GM18907 (cell line): Measurements from ENCODE around the gene OVOL1.

Experiments used
- ATAC-seq: cut with Tn5 transposase; IDR thresholded peaks from one replicate; pipeline ENCODE4 v1.9.1; 2021; ENCODE audit warnings: mild to moderate bottlenecking, moderate library complexity; ENCODE audit not compliant: unreplicated experiment

Gene OVOL1

DNA sequence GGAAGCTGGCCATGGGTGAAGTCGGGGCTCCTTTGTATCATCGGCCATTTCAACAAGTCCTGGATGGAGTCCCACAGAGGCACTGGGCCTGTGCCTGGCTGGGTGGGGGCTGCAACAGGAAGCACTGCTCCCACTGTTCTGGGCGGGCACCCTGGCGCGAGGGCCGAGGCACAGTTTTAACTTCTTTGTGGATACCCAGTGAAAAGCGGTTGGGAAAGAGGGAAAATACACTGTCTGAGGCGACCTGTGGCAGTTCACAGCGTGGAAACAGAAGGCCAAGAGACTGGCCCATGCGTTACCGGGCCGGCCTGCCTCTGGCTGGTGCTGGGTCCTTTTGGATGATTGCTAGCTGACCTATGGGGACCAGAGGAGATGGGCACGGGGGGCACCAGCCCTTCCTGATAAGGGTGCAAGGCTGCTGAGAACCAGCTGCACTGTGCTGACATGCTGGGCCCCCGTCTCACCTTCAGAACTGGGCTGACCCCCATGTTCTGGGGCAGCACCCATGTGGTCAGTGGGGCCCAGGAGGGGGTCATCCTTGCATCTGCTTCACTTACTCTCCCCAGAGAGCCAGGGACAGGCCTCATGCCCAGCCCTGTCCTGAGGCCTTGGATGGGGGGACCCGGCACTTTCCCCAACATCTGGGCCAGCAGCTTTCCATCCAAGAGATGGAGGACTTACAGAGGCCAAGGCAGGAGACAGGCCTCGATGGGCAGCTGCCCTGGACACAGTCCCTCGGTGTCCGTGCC, 4.2 kb downstream of the OVOL1 start:
- no peak for ATAC-seq

- ATAC-seq = peak; percentile 89
These were observed 4.9 kb downstream of the OVOL1 start for GRCh38 chr11:65791719-65792213.

GRCh38 chr11:65792456-65792855, 5.6 kb downstream of the OVOL1 start:
- ATAC-seq = no peak

GRCh38 chr11:65793144-65793581, 6.3 kb downstream of the OVOL1 start:
- no peak for ATAC-seq

- ATAC-seq = no peak
These were observed 7.0 kb downstream of the OVOL1 start for GRCh38 chr11:65793625-65794400.

DNA sequence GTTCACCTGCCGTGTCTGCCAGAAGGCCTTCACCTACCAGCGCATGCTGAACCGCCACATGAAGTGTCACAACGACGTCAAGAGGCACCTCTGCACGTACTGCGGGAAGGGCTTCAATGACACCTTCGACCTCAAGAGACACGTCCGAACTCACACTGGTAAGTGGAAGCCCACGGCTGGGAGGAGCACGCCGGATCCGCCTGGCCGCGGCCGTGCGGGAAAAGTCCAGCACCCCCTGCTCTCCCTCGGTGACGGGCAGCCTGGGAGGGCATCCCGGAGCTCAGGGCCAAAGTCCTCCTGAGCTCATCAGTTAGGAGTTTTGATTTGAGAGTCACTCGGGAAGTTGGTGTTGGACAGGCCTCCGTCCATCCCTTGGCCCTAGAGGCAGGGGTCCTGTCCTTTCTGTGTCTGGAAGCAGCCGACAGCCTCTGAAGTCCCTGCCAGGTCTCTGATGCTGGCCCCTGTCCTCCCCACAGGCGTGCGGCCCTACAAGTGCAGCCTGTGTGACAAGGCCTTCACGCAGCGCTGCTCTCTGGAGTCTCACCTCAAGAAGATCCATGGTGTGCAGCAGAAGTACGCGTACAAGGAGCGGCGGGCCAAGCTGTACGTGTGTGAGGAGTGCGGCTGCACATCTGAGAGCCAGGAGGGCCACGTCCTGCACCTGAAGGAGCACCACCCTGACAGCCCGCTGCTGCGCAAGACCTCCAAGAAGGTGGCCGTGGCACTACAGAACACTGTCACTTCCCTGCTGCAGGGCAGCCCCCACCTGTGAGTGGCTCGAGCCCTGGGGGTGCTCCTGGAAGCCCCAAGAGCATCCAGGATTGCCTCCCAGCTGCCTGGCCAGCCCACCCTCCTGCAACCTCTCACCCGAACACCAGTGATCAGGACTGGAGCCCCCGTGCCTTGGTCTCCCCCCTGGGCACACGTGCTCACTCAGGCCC, 8.0 kb downstream of the OVOL1 start:
- no peak for ATAC-seq

DNA sequence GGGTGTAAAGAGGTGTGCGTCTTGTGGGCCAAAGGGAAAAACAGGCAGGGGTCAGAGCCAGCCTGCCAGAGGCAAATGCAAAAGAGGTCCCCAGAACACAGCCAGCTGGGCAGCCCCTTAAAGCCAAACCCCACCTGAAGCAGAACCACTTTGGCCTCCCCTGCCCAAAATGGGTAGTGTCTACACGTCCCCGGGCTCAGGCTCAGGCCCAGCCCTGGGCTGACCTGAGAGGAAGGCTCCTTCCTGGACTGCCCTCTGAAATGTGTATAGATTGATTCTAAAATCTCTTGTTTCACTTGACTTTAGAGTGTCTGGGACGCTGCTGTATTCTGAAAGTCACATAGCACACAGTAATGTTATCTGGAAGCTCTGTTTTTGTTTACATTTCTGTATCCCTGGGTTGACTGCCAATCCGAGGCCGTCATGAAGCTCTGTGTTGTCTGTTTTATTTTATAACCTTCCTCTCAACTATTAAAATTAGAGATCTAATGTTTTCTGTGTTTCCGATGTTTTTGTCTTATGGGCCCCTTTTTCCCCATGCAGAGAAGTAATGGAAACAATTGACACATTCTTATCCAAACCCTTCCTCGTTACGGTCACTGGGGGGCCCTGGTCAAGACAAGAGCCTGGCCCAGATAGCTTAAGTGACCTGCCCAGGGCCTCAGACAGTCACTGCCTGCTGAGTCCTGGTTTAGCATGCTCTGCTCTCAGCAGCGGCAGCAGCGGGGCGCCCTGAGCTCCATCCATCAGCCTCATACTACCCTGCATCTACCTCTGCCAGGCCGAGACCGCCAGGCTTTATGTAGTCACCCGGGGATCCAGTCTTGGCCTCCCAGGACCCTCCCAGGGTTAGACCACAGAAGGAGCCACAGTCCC, 10.1 kb downstream of the OVOL1 start:
- no peak for ATAC-seq

GRCh38 chr11:65797711-65798110, 10.8 kb downstream of the OVOL1 start:
- ATAC-seq = no peak

DNA sequence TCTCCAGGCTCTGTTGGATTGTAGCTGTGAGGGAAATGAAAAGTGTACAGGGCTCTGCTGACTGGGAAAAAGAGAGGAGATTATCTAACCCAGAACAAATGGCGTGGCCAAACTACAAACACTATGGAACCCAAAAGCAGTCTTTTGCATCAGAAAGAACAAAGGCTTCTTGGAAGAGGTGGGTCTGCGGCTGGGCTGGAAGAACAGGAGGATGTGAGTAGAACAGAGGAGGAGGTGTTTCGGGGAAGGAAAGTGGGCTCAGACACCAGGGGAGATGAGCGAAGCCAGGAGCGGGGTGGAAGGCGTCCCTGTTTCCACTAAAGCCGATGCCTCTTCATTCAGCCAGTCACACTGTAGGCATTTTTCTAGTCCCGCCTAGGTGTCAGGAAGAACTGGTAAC, 12.0 kb downstream of the OVOL1 start:
- ATAC-seq = no peak

- ATAC-seq = no peak
These were observed 14.5 kb downstream of the OVOL1 start for GRCh38 chr11:65801153-65801987.

GRCh38 chr11:65802841-65803240, 16.0 kb downstream of the OVOL1 start:
- ATAC-seq = peak; percentile 58

- no peak for ATAC-seq
These were observed 17.1 kb downstream of the OVOL1 start for GRCh38 chr11:65803797-65804492.

- no peak for ATAC-seq
These were observed 20.1 kb downstream of the OVOL1 start for GRCh38 chr11:65806979-65807378.

GRCh38 chr11:65808744-65809341, 22.0 kb downstream of the OVOL1 start:
- no peak for ATAC-seq

GRCh38 chr11:65809496-65809895, 22.6 kb downstream of the OVOL1 start:
- no peak for ATAC-seq

DNA sequence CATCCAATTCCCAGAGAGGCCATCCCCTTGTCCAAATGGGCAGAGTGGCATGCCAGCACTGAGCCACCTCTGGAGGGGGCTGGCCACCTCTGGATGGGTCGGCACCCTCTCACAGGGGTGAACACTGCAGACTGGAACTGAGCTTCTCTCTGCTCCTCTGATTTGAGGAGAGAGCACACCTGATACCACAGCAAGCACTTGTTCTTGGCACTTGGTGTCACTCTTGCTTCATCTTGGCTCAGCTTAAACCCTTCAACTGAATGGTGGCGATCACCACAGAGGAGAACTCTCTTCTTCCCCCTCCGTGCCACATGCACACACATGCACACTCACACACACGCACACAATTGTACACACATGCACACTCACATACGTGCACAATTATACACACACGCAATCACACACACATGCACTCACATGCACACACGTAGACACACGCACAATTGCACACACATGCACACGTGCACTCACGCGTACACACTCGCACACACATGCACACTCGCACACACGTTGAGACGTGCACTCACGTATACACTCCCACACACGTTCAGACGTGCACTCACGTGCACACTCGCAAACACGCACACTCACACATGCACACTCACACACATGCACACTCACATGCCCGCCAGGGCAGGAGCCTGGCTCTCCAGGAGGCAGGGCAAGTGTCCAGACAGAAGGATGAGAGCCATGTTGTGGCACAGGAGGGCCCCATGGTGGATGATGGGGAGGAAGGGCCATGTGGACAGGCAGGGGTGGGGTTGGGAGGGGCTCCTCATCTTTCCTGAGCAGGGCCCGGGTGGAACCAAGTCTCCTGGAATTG, 23.4 kb downstream of the OVOL1 start:
- no peak for ATAC-seq

- no peak for ATAC-seq
These were observed 25.1 kb downstream of the OVOL1 start for GRCh38 chr11:65811764-65812475.
